H1 (cell line): ENCODE results near the gene R3HDM4. TPM values are rescaled to one million over a fixed set of nuclear protein-coding genes. Genes with fewer than 3 reads are reported as not detected.

ENCODE experiments used
- KDM5A ChIP-seq: fragments of 200-600 bp; IDR thresholded peaks from 2 replicates; pipeline ENCODE4 v1.7.1; 2012; ENCODE audit warnings: mild to moderate bottlenecking, low read length, inconsistent platforms, mixed read lengths
- RAD21 ChIP-seq, 2 experiments: IDR thresholded peaks in 1 of 2; conservative IDR thresholded peaks in 1 of 2; 2 replicates each; pipeline ENCODE4 v1.6.1; 2011; ENCODE audit warnings: low read depth in 2 of 2, low read length in 2 of 2, improper control_type of control experiment in 1 of 2, inconsistent platforms in 1 of 2, mild to moderate bottlenecking in 1 of 2, moderate library complexity in 1 of 2
- RXRA ChIP-seq: IDR thresholded peaks from 2 replicates; pipeline ENCODE4 v1.6.1; 2011; ENCODE audit warnings: low read depth, mild to moderate bottlenecking, low read length, moderate library complexity; ENCODE audit not compliant: insufficient read depth
- polyA plus RNA-seq, 7 experiments: library from polyadenylated mRNA; depleted of rRNA in 3 of 7; stranded (reverse) in 5 of 7; unstranded in 2 of 7; fragments of >200 nt in 5 of 7; fragments of 200-250 nt in 2 of 7; gene quantifications; 1 replicate in 5 of 7; 2 replicates in 1 of 7; 4 replicates in 1 of 7; pipeline versions ENCODE4 v1.2.1 to v1.2.3, GENCODE V29; 2011 to 2013; ENCODE audit warnings: missing spikeins in 2 of 7, mixed read lengths in 2 of 7
- total RNA-seq: library from RNA; stranded (reverse); fragmentation: NEBNext Ultra II Directional; extraction: Animal tissue kit (Norgen Biotek cat#: 25700); gene quantifications from 2 replicates; pipeline ENCODE4 v1.2.1, GENCODE V29; 2021

Gene R3HDM4
- total and polyA plus RNA-seq, 2 of the 8 experiments (the other 6 are each of a cell fraction or from before 2014, with no cell fraction given), result 76.8 to 102 TPM

DNA sequence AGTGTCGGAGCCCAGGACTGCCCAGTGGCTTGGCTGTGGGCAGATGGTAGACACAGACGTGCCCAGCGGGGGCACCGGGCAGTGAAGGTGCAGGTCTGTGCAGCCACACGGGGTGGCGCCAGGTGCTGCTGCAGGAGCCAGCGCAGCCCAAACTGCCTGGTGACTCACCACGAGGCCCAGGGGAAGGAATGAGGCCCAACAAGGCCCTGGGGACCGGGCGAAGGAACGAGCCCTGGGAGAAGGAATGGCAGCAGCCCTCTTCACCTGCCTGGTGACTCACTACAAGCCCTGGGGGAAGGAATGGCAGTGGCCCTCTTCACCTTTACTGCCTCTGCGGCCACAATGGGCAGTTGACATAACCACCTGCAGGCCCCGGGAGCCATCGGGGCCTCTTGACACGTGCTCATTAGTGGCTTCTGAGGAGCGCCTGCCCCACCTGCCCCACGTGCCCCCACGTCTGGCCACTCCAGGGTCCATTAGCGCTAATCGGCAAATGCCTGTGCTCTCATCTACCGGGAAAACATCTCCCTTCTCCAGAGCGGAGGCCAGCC lies 29.3 kb downstream of the R3HDM4 start (continued):
- TF ChIP-seq RXRA (no peak), KDM5A (no peak), RAD21 (IDR thresholded peaks at IDR 0.05 in 1 of 2, conservative IDR thresholded peaks at IDR 0.05 in 1 of 2; ENCODE audit: low read depth in 2 of 2, low read length in 2 of 2) (peak; percentile 28 to 38; a peak in 2 of 4 replicates)
